ENCODE results near the gene SELENBP1.

DNA sequence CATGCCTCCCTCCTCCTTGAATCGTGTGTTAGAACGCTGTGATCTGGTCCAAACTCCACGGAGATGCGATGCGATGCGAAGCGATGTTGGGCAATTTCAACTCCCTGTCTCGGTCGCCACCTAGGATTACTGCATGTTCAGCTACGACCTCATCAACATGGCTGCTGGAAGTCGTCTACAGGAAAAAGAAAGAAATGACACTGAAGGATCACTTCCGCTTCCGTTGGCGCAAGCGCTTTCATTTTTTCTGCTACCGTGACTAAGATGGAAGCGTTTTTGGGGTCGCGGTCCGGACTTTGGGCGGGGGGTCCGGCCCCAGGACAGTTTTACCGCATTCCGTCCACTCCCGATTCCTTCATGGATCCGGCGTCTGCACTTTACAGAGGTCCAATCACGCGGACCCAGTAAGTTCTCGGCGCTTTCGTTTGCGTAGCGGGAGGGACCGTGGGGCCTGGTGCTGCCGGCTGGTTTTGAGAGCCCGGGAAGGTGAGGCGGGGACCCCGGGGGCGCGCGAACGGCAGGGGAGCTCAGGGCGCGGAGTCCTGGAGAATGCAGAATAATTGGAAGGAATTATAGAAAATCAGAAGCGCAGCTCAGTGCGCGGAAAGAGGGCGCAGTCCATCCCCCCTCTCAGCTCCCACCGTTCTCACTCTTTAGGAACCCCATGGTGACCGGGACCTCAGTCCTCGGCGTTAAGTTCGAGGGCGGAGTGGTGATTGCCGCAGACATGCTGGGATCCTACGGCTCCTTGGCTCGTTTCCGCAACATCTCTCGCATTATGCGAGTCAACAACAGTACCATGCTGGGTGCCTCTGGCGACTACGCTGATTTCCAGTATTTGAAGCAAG is 27.0 kb upstream of the SELENBP1 start, which contains the start of gene PSMB4:
- TF ChIP-seq SP1 (IDR thresholded peaks at IDR 0.05) (no peak), BHLHE40 (IDR thresholded peaks at IDR 0.05; ENCODE audit: borderline replicate concordance) (no peak), SUZ12 (IDR thresholded peaks at IDR 0.05) (no peak), ELF4 (IDR thresholded peaks at IDR 0.05) (peak; percentile 81), FOXM1 (IDR thresholded peaks at IDR 0.05; ENCODE audit: borderline replicate concordance) (no peak), TARDBP (IDR thresholded peaks at IDR 0.05) (no peak), LEF1 (IDR thresholded peaks at IDR 0.05; ENCODE audit: borderline replicate concordance) (no peak), FOXA1 (IDR thresholded peaks at IDR 0.05) (no peak), L3MBTL2 (conservative IDR thresholded peaks at IDR 0.05) (no peak), HDGF (IDR thresholded peaks at IDR 0.05; ENCODE audit: borderline replicate concordance) (no peak), FOXK2 (IDR thresholded peaks at IDR 0.05) (no peak), CTBP1 (IDR thresholded peaks at IDR 0.05; ENCODE audit: borderline replicate concordance) (no peak; the same call in 1 of the 2 replicates)

Measured in HEK293T (cell line).